Uterus (tissue), 4 donors: ENCODE measurements around the gene MAN2B1. TPM values are rescaled to one million over a fixed set of nuclear protein-coding genes. Genes with fewer than 3 reads are reported as not detected.

Experiments
- DNase-seq, 2 donors: peaks; one replicate each; pipeline ENCODE4 v3.0.0-alpha.2; 2019 to 2020
- H3K27ac ChIP-seq, 2 donors: fragments of 200-600 bp; sonication (generic); 1 replicate in 1 of 2; 2 replicates in 1 of 2; pipeline ENCODE4 v1.5.1; 2016 to 2018
- H3K27me3 ChIP-seq, 2 donors: fragments of 200-600 bp; sonication (generic); one replicate each; pipeline ENCODE4 v1.5.1; 2018 to 2019; ENCODE audit warnings: control low read depth in 1 of 2
- H3K36me3 ChIP-seq, 2 donors: fragments of 200-600 bp; sonication (generic); one replicate each; pipeline ENCODE4 v1.5.1; 2019; ENCODE audit warnings: control low read depth in 1 of 2
- H3K4me1 ChIP-seq, 2 donors: fragments of 200-600 bp; sonication (generic); one replicate each; pipeline ENCODE4 v1.5.1; 2018 to 2019; ENCODE audit warnings: control low read depth in 1 of 2
- H3K4me3 ChIP-seq, 2 donors: fragments of 200-600 bp; sonication (generic); 1 replicate in 1 of 2; 2 replicates in 1 of 2; pipeline ENCODE4 v1.5.1; 2018 to 2019; ENCODE audit warnings: mild to moderate bottlenecking in 1 of 2
- H3K9me3 ChIP-seq, 2 donors: fragments of 200-600 bp; sonication (generic); one replicate each; pipeline ENCODE4 v1.5.1; 2019; ENCODE audit warnings: control low read depth in 1 of 2
- POLR2A ChIP-seq, 2 donors: fragments of 450-650 bp; IDR thresholded peaks; one replicate each; pipeline ENCODE4 v1.6.1; 2016; ENCODE audit warnings: antibody characterized with exemption in 2 of 2, mild to moderate bottlenecking in 1 of 2, moderate library complexity in 1 of 2
- intact Hi-C: fragments of 100-400 bp; cut with DNase I; formaldehyde crosslinking; loops from one replicate; pipeline ENCODE4 v1.15.1; 2023; ENCODE audit warnings: low total_unique reads
- total RNA-seq, 4 donors: library from RNA; depleted of rRNA in 3 of 4; stranded (reverse); fragments of >200 nt in 3 of 4; gene quantifications; one replicate each; pipeline versions ENCODE4 v1.1.0 to v1.2.4, GENCODE V29; 2014 to 2023
- TF ChIP-seq, protein P1 (sequence below), 4 experiments: fragments of 200-600 bp in 2 of 4; fragments of 450-650 bp in 2 of 4; sonication (generic) in 2 of 4; IDR thresholded peaks; one replicate each; pipeline ENCODE4 v1.5.1; 2016 to 2019; ENCODE audit warnings: antibody characterized with exemption in 4 of 4, mild to moderate bottlenecking in 2 of 4, moderate library complexity in 1 of 4
- donor health status: DM: yes; HTN: yes; CAD: no.

Gene MAN2B1
- total RNA-seq, 4 donors from 2014 or later = 15.9 to 54.1 (median 42.8) TPM

DNA sequence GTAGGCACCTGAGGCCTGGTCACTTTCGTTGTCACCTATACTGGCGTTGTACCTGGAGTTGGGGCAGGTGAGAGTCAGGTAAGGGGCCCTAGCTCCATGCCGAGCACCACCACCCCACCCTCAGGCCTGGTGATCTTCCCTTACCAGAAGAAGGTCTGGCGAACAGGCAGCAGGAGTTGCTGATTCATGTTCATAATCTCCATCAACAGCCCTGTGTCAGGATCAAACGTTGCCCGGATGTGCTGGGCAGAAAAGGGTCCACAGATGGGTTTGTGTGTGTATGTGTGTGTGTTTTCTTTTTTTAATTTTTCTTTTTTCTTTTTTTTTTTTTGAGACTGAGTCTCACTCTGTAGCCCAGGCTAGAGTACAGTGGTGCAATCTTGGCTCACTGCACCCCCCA is 14.3 kb downstream of the MAN2B1 start:
- H3K9me3 ChIP-seq = no peaks in the 10 kb centered on the region
- DNase-seq = no peak
- intact Hi-C loops = no loop called here
- TF ChIP-seq POLR2A (IDR thresholded peaks at IDR 0.05) = no peak
- TF ChIP-seq, protein P1, sequence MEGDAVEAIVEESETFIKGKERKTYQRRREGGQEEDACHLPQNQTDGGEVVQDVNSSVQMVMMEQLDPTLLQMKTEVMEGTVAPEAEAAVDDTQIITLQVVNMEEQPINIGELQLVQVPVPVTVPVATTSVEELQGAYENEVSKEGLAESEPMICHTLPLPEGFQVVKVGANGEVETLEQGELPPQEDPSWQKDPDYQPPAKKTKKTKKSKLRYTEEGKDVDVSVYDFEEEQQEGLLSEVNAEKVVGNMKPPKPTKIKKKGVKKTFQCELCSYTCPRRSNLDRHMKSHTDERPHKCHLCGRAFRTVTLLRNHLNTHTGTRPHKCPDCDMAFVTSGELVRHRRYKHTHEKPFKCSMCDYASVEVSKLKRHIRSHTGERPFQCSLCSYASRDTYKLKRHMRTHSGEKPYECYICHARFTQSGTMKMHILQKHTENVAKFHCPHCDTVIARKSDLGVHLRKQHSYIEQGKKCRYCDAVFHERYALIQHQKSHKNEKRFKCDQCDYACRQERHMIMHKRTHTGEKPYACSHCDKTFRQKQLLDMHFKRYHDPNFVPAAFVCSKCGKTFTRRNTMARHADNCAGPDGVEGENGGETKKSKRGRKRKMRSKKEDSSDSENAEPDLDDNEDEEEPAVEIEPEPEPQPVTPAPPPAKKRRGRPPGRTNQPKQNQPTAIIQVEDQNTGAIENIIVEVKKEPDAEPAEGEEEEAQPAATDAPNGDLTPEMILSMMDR (IDR thresholded peaks at IDR 0.05) = no peak
- no peaks in the 10 kb centered on the region for H3K27me3 ChIP-seq
- no peak overlapping the region for H3K4me3 ChIP-seq
- H3K4me1 ChIP-seq = peaks cover 0 to 9% of the 10 kb centered on the region in 2 donors
- no peak overlapping the region for H3K27ac ChIP-seq
- no peaks in the 10 kb centered on the region for H3K36me3 ChIP-seq

DNA sequence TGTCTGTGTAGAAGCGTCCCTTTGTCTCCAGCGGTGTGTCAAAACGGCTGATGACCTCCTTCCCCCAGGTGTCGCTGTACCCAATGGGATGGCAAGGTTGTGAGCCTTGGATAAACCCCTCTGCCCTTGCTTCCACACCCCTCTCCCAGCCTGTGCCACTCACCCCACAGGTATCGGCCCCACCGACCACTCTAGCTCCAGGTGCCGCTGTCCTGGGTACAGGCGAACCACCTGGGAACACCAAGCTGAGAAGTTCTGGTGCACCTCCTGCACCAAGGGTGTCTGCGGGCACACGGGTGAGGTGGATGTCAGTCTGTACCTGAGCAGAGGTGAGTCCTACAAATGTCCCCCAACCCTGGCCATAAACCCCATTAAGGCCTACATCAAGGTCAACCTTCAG is 16.6 kb downstream of the MAN2B1 start:
- intact Hi-C loops = no loop called here
- Histone ChIP-seq H3K9me3 (no peaks in the 10 kb centered on the region), H3K4me1 (peaks cover 0 to 9% of the 10 kb centered on the region in 2 donors), H3K4me3 (no peak overlapping the region), H3K27ac (no peak overlapping the region), H3K27me3 (no peaks in the 10 kb centered on the region), H3K36me3 (no peaks in the 10 kb centered on the region)
- no peak for TF ChIP-seq POLR2A (IDR thresholded peaks at IDR 0.05)
- no peak for DNase-seq

DNA sequence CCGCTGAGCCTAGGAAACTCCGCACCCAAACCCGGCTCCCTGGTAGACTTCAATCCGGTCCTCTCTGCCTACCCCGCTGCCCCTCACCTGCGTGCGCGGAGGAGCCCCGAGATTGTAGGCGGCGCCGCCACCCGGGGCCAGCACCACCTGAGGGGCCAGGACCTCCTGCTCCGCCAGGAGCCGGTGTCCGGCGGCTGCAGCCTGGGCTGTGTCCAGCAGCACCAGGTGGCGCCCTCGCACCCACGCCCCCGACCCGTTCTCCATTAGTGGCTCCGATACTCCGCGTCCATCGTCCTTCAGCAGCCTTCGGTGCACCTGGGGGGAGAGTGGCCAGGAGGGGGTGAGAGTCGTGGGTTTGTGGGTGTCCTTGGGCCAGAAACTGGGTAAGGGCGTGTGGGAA is 18.5 kb downstream of the MAN2B1 start:
- Histone ChIP-seq H3K27ac (no peak overlapping the region), H3K27me3 (no peaks in the 10 kb centered on the region), H3K4me1 (peaks cover 0 to 9% of the 10 kb centered on the region in 2 donors), H3K4me3 (peak overlapping the region; percentile 4 to 32), H3K9me3 (no peaks in the 10 kb centered on the region), H3K36me3 (no peaks in the 10 kb centered on the region)
- DNase-seq = peak in 1 of 2 donors; percentile 27
- intact Hi-C loops = no loop called here
- TF ChIP-seq POLR2A (IDR thresholded peaks at IDR 0.05) = no peak
- TF ChIP-seq, protein P1 (IDR thresholded peaks at IDR 0.05) = peak in 2 of 4 experiments; percentile 23 to 24

DNA sequence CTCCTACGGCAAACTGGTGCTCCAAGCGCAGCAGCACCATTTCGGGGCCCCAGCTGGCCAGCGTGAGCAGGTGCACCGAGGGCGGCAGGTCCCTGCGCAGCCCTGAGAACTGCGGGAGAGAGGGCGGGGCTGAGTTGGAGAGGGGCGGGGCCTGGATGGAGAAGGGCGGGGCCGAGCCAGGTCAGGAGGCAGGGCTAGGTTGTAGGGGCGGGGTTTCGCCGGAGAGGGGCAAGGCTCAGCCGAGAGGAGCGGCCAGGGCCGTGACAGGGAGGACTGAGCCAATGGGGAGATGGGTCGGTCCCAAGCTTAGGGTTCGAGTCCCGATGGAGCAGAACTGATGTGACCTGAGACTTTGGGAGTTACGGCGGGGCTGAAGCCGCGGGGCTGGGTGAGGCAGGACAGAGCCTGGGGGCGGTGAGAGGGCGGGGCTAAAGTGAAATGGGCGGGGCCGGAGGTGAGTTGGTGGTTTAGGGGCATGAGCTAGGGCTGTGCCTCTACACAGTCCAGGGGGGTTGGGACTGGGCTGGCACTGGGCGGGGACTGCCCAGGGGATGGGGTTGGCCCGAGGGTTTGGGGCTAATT is 19.0 kb downstream of the MAN2B1 start:
- no peaks in the 10 kb centered on the region for H3K27me3 ChIP-seq
- DNase-seq = peak; percentile 68 to 70
- no peaks in the 10 kb centered on the region for H3K9me3 ChIP-seq
- H3K27ac ChIP-seq = no peak overlapping the region
- TF ChIP-seq POLR2A (IDR thresholded peaks at IDR 0.05) = no peak
- TF ChIP-seq, protein P1 (IDR thresholded peaks at IDR 0.05) = no peak
- H3K4me1 ChIP-seq = peaks cover 0 to 9% of the 10 kb centered on the region in 2 donors
- intact Hi-C loops = no loop called here
- H3K4me3 ChIP-seq = peak overlapping the region; percentile 4 to 32
- no peaks in the 10 kb centered on the region for H3K36me3 ChIP-seq

DNA sequence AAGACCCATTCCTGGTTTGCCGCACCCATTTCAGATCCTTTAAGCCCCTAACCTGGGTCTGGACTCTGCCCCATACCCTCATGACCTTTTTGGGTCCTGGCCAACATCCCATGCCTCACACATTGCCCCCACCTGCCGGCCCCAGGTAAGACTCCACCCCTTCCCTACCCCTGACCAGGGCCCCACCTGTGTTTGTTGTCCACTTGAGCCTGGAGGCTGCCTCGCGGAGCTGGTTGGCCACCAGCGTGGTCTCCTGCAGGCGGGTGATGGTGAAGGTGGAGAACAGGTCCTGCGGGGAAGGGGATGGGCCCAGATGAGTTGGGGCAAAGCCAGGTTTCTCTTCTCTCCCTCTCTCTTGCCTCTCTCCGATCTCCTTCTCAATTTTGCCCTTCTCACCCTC is 19.5 kb downstream of the MAN2B1 start:
- H3K4me3 ChIP-seq = peak overlapping the region in 1 of 2 donors; percentile 32
- no peaks in the 10 kb centered on the region for H3K9me3 ChIP-seq
- H3K27me3 ChIP-seq = no peaks in the 10 kb centered on the region
- intact Hi-C loops = no loop called here
- H3K27ac ChIP-seq = no peak overlapping the region
- no peaks in the 10 kb centered on the region for H3K36me3 ChIP-seq
- H3K4me1 ChIP-seq = peaks cover 0 to 9% of the 10 kb centered on the region in 2 donors
- no peak for DNase-seq
- no peak for TF ChIP-seq POLR2A (IDR thresholded peaks at IDR 0.05)
- TF ChIP-seq, protein P1 (IDR thresholded peaks at IDR 0.05) = no peak
